HG02610 (cell line): ENCODE data around the gene OR9Q1.

Source experiments
- ATAC-seq: cut with Tn5 transposase; IDR thresholded peaks from one replicate; pipeline ENCODE4 v1.9.1; 2021; ENCODE audit warnings: mild to moderate bottlenecking, moderate library complexity; ENCODE audit not compliant: unreplicated experiment

The OR9Q1 gene

DNA sequence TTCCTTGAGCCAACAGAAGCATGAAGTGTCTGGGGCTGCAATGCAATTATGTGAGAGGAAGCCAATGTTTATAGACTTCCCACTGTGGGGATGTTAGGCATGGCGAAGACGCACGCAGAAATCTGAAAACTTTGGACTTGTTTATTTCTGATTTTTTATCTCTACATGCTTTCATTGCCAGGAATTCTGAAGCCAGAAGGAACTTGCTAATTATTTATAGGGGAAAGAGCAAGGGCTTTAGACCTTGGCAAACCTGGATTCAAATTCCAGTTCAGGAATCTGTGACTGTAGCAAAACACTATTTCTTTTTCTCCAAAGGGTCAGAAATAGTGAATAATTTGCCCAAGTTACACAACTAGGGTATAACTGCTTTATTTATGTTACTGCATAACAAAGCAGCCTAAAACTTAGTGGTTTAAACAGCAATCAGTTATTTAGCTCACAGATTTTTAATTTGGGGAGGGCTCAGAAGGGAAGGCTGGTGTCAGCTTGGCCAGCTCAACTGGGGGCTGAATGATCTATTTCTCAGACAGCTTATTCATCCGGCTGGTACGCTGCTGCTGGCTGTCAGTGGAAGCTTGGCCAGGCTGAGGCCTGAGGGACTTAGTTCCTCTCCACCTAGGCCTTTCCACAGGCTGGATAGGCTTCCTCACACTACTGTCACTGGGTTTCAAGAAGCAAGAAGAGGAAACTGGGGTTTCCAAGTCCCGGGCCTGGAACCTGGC, 5.2 kb downstream of the OR9Q1 start:
- no peak for ATAC-seq

DNA sequence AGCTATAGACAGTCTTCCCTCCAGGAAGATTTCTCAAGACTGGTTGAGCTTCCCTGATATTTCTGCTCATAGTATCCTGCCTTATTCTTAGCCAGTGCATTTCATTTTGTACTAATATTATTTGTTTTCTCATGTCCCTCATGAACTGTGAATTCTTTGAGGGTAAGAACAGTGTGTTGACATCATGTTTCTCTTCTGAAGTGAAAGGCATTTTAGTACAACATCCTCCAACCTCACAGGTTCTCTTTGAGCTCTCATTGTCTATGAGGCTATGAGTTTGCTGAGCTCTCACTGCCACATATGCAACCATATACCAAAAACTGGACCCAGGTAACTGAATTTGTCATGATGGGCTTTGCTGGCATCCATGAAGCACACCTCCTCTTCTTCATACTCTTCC, 7.0 kb downstream of the OR9Q1 start, which contains the start of gene OR6Q1:
Gene OR6Q1, plus strand, starts transcription at position 301 of the 400 bp plus-strand sequence. Its CDS starts 0 bp downstream, at position 301.
- ATAC-seq, result no peak

DNA sequence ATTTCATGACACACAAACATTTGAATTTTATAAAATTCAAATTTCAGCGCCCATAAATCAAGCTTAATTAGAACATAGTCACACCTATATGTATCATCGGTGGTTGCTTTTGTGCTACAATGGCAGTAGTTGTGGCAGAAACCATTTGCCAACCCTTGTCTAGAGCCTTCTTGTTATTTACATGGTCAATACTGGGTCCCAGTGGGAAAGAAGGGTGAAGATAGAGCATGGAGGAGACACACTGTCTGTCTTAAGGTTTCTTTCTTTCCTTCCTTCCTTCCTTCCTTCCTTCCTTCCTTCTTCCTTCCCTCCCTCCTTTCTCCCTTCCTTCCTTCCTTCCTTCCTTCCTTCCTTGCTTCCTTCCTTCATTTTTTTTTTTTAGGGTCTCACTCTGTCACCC, 10.8 kb downstream of the OR9Q1 start:
- no peak for ATAC-seq

DNA sequence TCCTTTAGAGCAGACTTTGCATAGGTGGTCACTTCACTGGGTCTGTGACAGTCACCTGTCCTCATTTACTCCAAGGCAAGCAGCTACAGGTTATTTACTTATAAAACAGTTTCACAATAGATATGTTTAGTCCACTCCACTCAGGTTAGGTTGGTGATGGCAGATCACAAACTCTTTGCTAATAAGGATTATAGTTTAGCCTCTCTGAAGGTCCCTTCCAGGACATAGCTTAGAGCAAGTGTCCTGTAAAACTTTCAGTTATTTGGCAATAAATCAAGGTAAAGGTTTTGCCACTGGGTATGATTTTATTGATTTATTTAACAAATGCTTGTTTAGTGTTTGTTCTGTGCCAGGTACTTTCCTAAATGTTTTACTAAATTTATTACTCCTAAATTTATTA, 15.9 kb downstream of the OR9Q1 start:
- ATAC-seq, result no peak

DNA sequence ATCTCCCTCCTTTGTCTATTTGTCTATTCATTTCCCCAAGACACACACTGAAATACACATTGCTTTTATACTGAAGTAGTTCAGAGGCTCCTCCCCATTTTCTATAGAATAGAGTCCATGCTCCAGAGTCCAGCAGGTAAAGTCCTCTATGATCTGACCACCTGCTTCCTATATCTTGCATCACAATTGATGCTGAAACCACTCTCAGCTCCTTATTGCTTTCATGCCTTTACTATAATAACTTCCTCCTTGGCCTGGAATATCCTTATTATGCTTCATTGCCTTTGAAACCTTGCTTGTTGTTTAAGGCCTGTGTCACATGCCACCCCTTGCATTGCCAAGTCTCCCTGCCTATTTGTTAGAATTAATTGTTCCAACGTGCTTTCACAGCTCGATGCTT, 19.7 kb downstream of the OR9Q1 start:
- ATAC-seq, result no peak

DNA sequence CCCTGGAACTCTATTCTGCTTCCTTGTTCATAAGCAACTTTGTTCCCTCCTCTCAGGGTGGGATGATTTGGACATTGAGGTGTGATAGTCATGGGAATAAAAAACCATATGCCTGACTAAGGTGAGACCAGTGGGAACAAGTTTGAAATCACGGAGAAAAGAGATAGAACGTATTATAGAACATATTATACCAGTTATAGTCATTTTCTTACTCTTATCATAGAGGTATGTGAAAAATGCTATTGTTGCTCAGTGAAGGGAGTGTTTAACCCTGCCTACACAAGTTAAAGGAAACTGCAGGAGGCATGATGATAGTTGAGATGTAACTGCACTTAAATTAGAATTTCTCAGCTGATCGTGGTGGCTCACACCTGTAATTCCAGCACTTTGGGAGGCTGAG, 22.6 kb downstream of the OR9Q1 start:
- ATAC-seq, result no peak

DNA sequence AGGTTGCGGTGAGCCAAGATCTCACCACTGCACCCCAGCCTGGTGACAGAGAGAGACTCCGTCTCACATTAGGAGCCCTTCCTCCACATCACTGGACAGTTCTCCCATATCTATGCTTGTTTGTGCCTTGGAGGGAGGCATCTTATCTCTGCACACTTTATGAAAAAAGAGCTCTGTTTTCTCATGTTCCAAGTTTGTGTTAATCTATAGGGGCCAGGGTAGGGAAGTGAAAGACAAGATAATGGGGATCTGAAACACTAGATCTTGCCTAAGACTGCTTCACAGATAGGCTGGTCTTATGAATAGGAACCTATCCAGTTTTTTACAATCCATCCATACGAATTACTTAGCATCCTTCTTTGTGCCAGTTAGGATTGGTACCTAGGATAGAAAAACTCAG, 24.1 kb downstream of the OR9Q1 start:
- no peak for ATAC-seq

DNA sequence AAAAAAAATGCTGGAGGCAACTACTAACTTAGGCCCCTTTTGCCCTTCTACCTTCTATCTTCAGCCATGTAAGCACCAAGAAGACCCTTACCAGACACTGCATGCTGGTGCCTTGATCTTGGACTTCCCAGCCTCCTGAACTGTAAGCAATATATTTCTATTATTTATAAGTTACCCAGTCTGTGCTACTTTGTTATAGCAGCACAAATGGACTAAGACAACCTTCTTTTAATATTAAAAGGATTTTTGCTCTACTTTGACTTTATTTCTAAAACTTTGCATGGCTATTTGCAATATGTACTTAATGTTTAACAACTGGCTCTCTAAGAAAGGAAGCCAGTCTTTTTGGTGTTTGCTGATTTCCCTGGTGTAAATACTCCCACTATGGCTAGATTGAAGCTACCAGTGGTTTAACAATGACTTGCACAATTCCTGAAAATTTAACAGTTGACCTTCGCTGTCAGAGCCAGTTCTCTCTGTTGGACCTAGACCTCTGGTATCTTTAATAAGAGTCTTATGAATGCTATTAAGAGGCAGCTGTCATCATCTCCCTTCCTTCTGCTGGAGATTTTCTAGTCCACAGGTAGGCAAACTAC, 32.2 kb downstream of the OR9Q1 start:
- ATAC-seq, result no peak

DNA sequence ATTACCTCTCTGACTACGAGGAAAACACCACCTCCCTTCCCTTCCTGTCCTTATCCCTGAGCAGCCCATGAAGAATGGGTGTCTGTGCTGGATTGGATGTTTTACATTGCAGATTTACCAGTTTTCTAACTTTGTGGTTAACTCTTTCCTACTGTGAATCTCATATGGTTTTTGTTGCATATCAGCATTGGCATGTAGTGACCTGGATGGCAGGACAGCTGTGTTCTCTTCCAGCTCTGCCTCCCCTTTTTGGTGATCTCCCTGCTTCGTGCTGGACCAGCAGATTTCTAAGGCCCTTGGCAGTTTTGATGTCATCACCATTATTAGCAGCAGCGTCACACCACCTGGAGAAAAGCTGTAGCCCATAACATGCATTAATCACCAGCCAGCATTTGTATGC, 33.8 kb downstream of the OR9Q1 start:
- ATAC-seq, result no peak

DNA sequence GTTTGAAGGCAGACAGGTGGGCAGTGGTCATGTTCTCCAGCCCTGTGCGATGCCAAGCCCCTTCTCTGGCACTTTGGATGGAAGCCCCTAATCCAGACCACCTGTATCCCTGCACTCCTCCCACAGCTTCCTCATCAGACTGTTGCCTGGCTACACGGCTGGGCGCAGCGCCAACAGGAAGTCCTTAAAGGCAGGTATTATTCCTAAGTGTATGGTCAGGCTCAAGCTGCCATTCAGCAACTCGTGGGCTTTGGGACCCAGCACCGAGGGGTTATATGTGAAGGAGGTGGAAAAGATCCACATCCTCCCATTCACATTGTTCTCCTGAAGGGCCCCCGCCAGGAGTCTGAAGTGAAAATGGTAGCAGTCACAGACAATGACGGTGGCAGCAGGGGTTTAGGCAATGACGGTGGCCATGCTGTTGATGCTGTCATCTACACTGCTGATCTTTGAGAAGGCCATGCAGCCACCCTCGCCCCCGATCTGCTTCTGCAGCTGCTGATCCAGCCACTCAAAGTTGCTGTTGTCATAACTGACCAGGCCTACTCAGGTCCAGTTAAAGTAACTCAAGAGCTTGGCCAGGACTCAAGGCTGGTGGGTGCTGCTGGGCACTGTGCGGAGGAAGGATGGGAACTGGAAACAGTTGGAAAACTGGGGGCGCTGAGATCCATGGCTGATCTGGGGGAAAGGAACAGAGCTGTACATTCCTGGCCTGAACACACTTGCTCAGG, 34.8 kb downstream of the OR9Q1 start:
- ATAC-seq, result no peak

DNA sequence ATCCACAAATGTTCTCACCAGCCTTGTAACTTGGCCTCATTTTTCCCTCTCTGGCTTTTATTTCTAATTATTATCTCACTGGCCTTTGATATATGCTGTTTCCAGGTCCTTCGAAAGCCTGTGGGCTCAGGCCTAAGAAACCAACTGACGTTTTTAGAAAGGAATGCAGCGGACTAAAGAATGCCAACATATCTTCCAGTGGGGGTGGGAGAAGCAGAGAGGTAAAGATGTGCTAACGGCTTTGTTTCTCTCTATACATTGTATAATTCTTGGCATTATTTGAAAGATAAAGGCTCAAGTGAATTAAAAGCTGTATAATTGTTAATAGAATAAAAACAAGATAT, 35.3 kb downstream of the OR9Q1 start:
- no peak for ATAC-seq

DNA sequence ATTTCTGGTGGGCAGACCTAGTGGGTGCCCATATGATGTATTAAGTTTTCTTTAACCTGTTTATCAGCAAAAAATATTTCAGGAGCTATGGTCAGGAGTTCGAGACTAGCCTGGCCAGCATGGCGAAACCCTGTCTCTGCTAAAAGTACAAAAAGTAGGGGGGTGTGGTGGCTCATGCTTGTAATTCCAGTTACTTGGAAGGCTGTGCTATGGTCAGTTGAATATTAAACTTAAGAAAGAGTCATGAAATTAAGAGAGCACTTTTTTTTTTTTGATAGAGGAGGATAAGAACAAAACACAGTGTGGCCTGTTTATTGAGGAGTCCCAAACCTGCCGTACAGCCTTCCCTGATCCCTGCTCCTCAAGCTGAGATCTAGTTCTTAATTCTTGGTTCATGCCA, 36.9 kb downstream of the OR9Q1 start:
- no peak for ATAC-seq

DNA sequence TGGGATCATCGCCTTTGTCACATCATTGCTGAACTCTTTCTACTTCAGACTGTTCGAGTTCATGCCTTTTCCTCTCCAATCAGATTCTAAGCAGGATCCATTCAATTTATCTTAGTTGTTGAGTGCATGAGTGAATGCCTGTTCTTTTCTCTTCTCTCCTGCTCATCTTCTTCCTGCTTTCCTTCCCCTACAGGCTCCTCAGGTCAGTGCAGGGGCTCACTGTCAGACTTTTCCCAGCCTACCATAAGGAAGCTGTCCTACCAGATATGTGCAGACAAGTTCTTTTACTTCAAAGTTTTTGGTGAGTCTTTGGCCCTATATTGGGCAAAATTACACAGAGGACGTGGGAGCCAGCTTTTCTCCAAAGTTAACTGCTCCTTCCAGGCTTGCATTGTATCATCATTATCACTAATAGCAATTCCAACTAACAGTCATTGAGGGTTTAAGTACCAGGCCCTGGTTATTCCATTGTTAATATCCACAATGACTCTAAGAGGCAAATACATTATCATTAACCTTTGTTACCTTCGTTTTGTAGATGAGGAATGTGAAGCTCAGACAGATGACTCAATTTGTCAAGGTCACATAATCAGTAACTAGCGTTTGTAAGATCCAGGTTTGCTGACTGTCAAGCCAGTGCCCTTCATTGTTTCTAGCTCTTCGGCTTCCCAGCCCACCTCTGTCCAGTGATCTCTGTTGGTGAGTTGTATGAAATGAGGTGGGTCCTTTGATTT, 37.4 kb downstream of the OR9Q1 start:
- ATAC-seq, result no peak

DNA sequence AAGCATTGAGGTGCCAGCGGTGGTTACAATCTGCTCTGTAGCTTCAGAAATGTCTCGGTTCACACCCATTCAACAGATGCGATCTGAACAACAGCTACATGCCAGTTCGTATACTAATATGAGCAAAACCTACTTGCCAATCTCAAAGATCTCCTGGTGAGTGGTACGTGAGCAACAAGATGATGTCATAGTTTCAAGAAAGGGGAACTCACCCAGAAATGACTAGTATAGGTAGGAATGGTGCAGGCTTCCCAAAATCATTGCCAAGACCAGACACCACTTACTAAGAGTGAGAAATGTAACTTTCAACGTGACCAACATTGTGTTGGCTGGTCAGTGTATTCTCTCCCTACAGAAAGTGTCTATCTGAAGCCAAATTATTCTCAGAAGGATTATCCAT, 38.1 kb downstream of the OR9Q1 start:
- no peak for ATAC-seq

DNA sequence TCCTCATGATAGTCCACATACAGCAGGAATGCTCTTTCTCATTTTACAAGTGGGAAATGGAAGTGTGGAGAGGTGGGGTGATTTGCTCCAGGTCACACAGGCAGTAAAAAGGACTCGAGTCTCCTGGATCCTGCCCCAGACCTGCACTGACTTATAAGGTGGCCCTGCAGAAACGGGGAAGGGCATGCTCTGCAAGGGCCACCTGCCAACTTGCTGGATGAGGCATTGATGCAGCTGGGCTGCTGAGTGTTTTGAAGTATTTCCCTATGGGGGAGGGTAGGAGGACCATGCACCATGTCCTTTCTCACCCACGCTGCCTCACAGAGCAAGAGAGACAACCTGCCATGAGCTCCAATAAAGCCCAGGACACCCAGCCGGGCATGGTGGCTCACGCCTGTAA, 44.0 kb downstream of the OR9Q1 start:
- no peak for ATAC-seq

DNA sequence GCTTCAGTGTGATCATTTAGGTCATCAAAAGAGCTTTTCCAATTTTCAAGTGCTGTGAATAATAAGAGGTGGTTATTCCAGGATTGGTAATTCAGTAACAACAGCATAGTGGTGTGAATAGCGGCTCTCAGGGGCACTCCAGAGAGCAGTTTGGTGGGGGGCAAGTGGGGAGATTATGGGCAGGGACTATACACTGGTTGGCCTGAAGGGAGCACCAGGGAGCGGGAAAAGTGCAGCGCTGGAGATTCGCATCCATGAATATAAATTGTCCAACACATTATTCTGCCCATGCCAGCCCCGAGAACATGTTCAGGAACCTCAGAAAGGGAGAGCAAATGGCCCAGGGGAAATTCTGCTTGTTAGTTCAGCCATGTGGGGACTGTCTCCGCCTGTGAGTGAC, 45.0 kb downstream of the OR9Q1 start:
- no peak for ATAC-seq

DNA sequence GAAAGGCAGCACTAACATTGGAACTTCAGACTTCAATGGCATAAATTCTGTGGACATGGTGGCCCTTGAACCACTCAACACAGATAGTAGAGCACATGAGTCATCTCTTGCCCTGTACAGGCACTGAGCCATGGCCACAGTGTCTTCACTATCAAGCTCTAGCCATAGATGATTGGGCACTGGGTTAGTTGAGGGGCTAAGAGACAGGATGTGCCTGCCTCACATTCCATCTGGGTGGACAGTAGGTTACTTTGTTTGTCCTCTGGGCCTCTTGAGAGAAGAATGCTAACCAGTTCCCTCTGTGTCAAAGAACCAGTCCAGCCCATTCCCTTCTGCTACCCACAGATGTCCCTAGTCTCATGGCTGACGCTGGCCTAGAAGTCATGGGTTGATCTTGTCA, 46.9 kb downstream of the OR9Q1 start:
- no peak for ATAC-seq

DNA sequence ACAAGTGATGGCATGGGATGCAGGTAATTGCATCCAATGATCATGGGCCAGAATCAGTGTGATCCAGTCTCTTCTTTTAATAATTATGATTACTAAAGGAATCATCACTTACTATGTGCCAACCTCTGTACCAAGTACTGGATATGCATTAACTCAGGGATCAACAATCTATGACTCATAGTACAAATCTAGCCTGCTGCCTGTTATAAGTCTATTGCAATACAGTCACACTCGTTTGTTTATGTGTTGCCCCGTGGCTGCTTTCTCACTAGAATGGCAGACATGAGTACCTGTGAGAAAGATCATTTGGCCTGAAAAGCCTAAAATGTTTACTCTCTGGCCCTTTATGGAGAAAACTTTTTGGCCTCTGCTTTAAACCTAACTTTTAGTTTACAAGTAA, 52.1 kb downstream of the OR9Q1 start:
- no peak for ATAC-seq

DNA sequence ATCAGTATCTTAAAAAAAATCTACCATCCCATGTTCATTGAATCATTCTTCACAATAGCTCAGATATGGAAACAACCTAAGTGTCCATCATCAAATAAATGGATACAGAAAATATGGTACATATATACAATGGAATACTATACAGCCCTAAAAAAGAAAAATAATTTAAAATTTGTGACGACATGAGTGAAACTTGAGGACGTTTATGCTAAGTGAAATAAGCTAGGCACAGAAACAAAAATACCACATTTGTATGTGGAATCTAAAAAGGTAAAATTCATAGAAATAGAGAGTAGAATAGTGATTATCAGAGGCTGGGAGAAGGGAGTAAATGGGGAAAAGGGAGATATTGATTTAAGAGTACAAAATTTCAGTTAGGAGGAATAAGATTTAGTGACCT, 62.8 kb downstream of the OR9Q1 start:
- ATAC-seq, result no peak

DNA sequence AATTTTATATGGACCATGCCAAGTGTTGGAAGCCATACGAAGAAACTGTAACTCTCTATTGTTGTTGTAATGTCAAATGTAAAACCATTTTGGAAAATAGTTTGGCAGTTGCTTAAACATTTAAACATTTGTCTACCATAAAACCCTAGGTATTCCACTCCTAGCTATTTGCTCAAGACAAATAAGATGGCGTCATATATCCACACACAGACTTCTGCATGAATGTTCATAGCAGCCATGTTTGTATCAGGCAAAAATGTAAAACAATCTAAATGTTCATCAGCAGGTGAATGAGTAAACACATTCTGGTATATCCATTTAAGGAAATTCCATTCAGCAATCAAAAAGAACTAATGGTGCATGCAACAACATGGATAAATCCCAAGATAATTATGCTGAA, 73.8 kb downstream of the OR9Q1 start:
- no peak for ATAC-seq

DNA sequence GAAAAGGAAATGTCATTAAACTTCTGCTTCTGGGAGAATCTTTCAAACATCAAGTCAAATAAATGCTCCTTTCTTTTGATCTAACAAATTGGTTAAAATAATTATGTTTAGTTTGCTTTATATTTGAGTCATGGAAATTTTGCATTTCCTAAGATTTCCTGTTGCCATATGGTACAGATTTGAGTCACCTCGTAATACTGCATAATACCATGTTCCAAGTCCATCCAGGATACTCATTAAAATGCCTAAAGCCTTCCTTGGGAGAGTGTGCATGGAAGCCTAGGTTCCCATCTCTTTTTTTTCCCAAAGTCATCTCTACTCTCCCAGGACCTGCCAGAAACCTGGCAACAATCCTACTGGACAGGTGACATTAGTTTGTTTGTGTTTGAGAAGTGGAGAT, 97.4 kb downstream of the OR9Q1 start:
- ATAC-seq, result no peak

DNA sequence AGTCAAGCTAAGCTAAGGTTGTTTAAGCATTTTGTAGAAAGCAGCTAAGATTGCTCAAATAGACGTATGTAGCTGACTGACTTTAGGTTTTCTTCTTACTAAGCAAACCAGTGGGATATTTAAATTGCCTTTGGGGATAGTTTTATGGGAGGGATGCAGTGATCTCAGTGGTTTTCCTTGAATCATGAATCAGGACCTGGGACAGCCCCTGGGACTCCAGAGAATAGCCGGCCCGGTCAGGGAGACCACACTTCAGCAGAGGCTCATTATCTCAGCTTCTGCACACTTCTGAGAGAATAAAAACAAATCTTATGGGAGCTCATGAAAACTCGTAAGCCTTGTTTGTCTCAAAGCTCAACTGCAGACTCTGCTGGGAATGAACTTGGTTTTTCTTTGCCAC, 101.8 kb downstream of the OR9Q1 start, which contains the start of gene OR9I1:
Gene OR9I1, minus strand, starts transcription at position 62 of the 400 bp plus-strand sequence. CDS start 6,086 bp downstream, outside the sequence.
- no peak for ATAC-seq
